KMS-11 (cell line): ENCODE measurements around the gene FLT3LG.

Experiments used
- H2AFZ ChIP-seq: fragments of 200-600 bp; sonication (generic); 2 replicates; pipeline ENCODE4 v1.6.1; 2016; ENCODE audit warnings: antibody characterized with exemption, mixed run types, low read depth
- H3K27ac ChIP-seq: fragments of 200-600 bp; sonication (generic); 2 replicates; pipeline ENCODE4 v1.6.1; 2016; ENCODE audit warnings: mild to moderate bottlenecking, mixed run types
- H3K27me3 ChIP-seq: fragments of 200-600 bp; sonication (generic); 2 replicates; pipeline ENCODE4 v1.6.1; 2017; ENCODE audit warnings: mild to moderate bottlenecking, low read depth, mixed run types, moderate library complexity; ENCODE audit not compliant: insufficient read depth
- H3K36me3 ChIP-seq: fragments of 200-600 bp; sonication (generic); 2 replicates; pipeline ENCODE4 v1.6.1; 2017; ENCODE audit warnings: mild to moderate bottlenecking, mixed run types; ENCODE audit not compliant: insufficient read depth
- H3K4me1 ChIP-seq: fragments of 200-600 bp; sonication (generic); 2 replicates; pipeline ENCODE4 v1.6.1; 2016; ENCODE audit warnings: mild to moderate bottlenecking, low read depth, mixed run types; ENCODE audit not compliant: poor library complexity, severe bottlenecking
- H3K4me2 ChIP-seq: fragments of 200-600 bp; sonication (generic); 2 replicates; pipeline ENCODE4 v1.7.0; 2016; ENCODE audit warnings: mild to moderate bottlenecking, mixed run types
- H3K4me3 ChIP-seq: fragments of 200-600 bp; sonication (generic); IDR thresholded peaks from 2 replicates; pipeline ENCODE4 v1.6.1; 2017; ENCODE audit warnings: low read depth, low read length, mixed read lengths; ENCODE audit not compliant: insufficient read depth
- H3K79me2 ChIP-seq: fragments of 200-600 bp; sonication (generic); 2 replicates; pipeline ENCODE4 v1.6.1; 2016; ENCODE audit warnings: low read depth, mixed run types; ENCODE audit not compliant: insufficient read depth
- H3K9ac ChIP-seq: fragments of 200-600 bp; sonication (generic); 2 replicates; pipeline ENCODE4 v1.6.1; 2016; ENCODE audit warnings: mild to moderate bottlenecking, mixed run types
- H4K20me1 ChIP-seq: fragments of 200-600 bp; sonication (generic); 2 replicates; pipeline ENCODE4 v1.6.1; 2016; ENCODE audit warnings: mild to moderate bottlenecking, mixed run types; ENCODE audit not compliant: insufficient read depth
- TF ChIP-seq, protein P1 (sequence below): fragments of 200-600 bp; sonication (generic); conservative IDR thresholded peaks from 2 replicates; pipeline ENCODE4 v1.6.1; 2017; ENCODE audit warnings: low read depth, mild to moderate bottlenecking, antibody characterized with exemption, low read length, moderate library complexity, mixed read lengths

FLT3LG gene

DNA sequence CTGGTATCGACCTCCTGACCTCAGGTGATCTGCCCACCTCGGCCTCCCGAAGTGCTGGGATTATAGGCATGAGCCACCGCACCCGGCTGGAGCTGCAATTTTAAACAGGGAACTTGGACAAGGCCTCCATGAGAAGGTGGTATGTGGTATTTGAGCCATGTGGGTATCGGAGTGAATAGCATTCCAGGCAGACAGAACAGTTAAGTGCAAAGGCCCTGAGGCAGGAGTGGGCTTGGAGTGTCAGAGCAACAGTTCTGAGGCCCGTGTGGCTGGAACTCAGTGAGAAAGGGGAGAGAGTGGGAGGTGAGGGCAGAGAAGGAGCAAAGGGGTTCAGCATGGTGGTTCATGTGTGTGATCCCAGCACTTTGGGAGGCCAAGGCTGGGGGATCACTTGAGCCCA is 56.7 kb downstream of the FLT3LG start:
- TF ChIP-seq, protein P1, sequence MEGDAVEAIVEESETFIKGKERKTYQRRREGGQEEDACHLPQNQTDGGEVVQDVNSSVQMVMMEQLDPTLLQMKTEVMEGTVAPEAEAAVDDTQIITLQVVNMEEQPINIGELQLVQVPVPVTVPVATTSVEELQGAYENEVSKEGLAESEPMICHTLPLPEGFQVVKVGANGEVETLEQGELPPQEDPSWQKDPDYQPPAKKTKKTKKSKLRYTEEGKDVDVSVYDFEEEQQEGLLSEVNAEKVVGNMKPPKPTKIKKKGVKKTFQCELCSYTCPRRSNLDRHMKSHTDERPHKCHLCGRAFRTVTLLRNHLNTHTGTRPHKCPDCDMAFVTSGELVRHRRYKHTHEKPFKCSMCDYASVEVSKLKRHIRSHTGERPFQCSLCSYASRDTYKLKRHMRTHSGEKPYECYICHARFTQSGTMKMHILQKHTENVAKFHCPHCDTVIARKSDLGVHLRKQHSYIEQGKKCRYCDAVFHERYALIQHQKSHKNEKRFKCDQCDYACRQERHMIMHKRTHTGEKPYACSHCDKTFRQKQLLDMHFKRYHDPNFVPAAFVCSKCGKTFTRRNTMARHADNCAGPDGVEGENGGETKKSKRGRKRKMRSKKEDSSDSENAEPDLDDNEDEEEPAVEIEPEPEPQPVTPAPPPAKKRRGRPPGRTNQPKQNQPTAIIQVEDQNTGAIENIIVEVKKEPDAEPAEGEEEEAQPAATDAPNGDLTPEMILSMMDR, result no peak
- Histone ChIP-seq H3K27ac (no peak overlapping the region), H3K9ac (no peak overlapping the region), H3K4me2 (no peak overlapping the region), H3K27me3 (peaks cover 23% of the 10 kb centered on the region), H4K20me1 (no peaks in the 10 kb centered on the region), H3K4me3 (no peak overlapping the region), H3K36me3 (no peaks in the 10 kb centered on the region), H2AFZ (no peak overlapping the region), H3K4me1 (peaks cover 33% of the 10 kb centered on the region), H3K79me2 (no peaks in the 10 kb centered on the region)

DNA sequence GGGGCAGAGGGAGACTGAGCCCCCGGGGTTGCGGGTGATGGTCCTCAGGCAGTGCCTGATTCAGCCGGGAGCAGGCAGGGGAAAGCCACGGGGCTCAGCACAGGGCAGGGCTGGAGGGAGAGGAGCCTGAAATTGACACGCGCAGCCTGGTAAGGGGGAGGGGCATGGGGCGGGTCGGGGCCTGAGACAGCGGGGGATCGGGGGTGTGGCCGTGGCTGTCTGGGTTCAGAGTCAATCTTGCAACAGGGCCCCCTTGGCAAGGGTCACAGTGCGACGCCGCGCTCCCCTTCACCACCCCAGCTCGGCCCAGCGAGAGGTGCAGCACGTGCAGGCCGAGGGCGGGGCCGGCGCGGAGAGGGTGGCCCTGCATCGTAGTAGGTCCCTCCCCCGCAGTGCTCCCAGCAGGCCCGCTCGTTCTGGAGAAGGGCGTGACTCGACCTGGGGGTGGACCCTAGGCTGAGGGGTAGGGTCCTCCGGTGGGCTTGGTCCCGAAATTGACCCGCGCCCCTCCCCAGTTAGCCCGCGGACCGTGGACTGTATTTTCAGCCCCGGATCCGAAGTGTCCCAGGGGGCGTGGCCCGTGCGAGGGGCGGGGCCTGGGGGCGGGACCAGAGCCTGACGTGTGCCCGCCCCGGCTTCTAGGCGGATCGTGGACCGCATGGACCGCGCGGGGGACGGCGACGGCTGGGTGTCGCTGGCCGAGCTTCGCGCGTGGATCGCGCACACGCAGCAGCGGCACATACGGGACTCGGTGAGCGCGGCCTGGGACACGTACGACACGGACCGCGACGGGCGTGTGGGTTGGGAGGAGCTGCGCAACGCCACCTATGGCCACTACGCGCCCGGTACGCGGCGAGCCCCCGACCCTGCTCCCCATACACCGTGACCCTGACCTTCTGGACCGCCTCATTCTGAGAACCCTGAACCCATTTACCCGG is 59.8 kb downstream of the FLT3LG start:
- Histone ChIP-seq H4K20me1 (no peaks in the 10 kb centered on the region), H3K79me2 (no peaks in the 10 kb centered on the region), H3K36me3 (no peaks in the 10 kb centered on the region), H3K4me1 (peaks cover 34% of the 10 kb centered on the region), H3K4me2 (peak overlapping the region; percentile 100), H3K4me3 (no peak overlapping the region), H3K27ac (no peak overlapping the region; the same call in 1 of the 2 replicates), H3K9ac (peak overlapping the region; percentile 15; the same call in 1 of the 2 replicates), H2AFZ (peak overlapping the region; percentile 60), H3K27me3 (peaks cover 6% of the 10 kb centered on the region; the same call in 1 of the 2 replicates)
- TF ChIP-seq, protein P1, result peak; percentile 60

DNA sequence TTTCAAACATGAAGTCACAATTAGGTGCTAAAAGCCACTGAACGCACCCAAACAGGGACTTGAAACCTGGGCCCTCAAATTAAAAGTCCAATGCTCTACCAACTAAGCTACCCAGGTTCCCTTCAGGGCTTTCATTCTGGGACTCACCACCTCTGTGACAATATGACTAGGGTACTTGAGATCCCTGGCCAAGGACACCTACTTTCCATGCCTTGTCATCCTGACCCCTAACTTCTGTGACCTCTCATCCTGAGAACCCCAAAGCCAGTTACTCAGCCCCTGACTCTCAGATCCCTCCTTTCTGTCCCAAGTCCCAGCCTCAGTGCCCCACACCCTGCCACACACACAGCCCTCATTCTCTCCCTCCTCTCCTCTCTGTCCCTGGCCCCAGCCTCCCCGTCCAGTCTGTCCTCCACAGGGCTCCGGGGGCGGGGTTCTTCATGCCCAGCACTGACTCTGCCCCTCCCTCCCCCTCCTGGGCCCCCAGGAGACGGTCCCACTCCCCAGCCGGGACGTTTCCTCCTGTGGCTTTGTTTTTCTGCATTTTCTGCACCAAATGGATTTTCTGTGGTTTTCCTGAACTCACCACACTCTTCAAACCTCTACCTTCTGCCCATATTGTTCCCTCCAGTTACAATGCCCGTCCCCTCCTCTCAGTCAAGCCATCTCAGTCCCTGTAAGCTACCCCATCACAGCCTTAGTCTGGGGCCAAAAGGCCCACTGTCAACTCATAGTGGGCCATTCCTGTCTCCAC is 60.8 kb downstream of the FLT3LG start:
- Histone ChIP-seq H3K36me3 (no peaks in the 10 kb centered on the region), H3K4me1 (peaks cover 34% of the 10 kb centered on the region), H3K79me2 (no peaks in the 10 kb centered on the region), H3K27me3 (peaks cover 6% of the 10 kb centered on the region; the same call in 1 of the 2 replicates), H3K27ac (peak overlapping the region; percentile 55; the same call in 1 of the 2 replicates), H3K4me2 (peak overlapping the region; percentile 100), H3K9ac (peak overlapping the region; percentile 21; the same call in 1 of the 2 replicates), H3K4me3 (no peak overlapping the region), H4K20me1 (no peaks in the 10 kb centered on the region), H2AFZ (peak overlapping the region; percentile 60; the same call in 1 of the 2 replicates)
- TF ChIP-seq, protein P1, result no peak
